Kasumi-1 (cell line): ENCODE data around the gene PXYLP1.
A peak's percentile ranks its signal among the peaks of the same experiment; 100 is the strongest.
"Not testable (repeated sequence)": the region's sequence is repeated elsewhere in the genome, so short reads cannot be mapped to it uniquely, and the experiment has no call there.

ENCODE experiments used
- DNase-seq, 2 experiments: peaks; one replicate each; lab custom pipeline; 2025; lab: John Stamatoyannopoulos, UW

PXYLP1 gene

GRCh38 chr3:141231101-141231951 is at the start of gene PXYLP1:
Gene PXYLP1 (plus strand): TSS chr3:141231825. CDS start chr3:141260176, 28,351 bp downstream.
- peak; percentile 88 to 90 for DNase-seq

- no peak for DNase-seq
Measured at GRCh38 chr3:141183606-141184005, 48.0 kb upstream of the PXYLP1 start.

GRCh38 chr3:141184430-141184829 is 47.2 kb upstream of the PXYLP1 start:
- DNase-seq = no peak

GRCh38 chr3:141191097-141191749 is 40.4 kb upstream of the PXYLP1 start:
- no peak for DNase-seq

GRCh38 chr3:141192345-141192744 is 39.3 kb upstream of the PXYLP1 start:
- peak; percentile 94 to 95 for DNase-seq

- no peak for DNase-seq
Measured at GRCh38 chr3:141193066-141193830, 38.4 kb upstream of the PXYLP1 start.

GRCh38 chr3:141201122-141201521 is 30.5 kb upstream of the PXYLP1 start:
- no peak for DNase-seq

- DNase-seq = no peak
Measured at GRCh38 chr3:141202682-141203081, 28.9 kb upstream of the PXYLP1 start.

GRCh38 chr3:141203866-141204265 is 27.8 kb upstream of the PXYLP1 start:
- DNase-seq = no peak

- no peak for DNase-seq
Measured at GRCh38 chr3:141204343-141204742, 27.3 kb upstream of the PXYLP1 start.

- not testable (repeated sequence) for DNase-seq
Measured at GRCh38 chr3:141211306-141211705, 20.3 kb upstream of the PXYLP1 start.

GRCh38 chr3:141212101-141212500 is 19.5 kb upstream of the PXYLP1 start:
- no peak for DNase-seq

- DNase-seq = no peak
Measured at GRCh38 chr3:141212555-141212954, 19.1 kb upstream of the PXYLP1 start.

GRCh38 chr3:141216975-141217374 is 14.7 kb upstream of the PXYLP1 start:
- DNase-seq = no peak

- no peak for DNase-seq
Measured at GRCh38 chr3:141217389-141217788, 14.2 kb upstream of the PXYLP1 start.

- DNase-seq = no peak
Measured at GRCh38 chr3:141218162-141218835, 13.3 kb upstream of the PXYLP1 start.

- DNase-seq = no peak
Measured at GRCh38 chr3:141218926-141219325, 12.7 kb upstream of the PXYLP1 start.

- no peak for DNase-seq
Measured at GRCh38 chr3:141223673-141224166, 7.9 kb upstream of the PXYLP1 start.

- no peak for DNase-seq
Measured at GRCh38 chr3:141225939-141226338, 5.7 kb upstream of the PXYLP1 start.

GRCh38 chr3:141227216-141227615 is 4.4 kb upstream of the PXYLP1 start:
- DNase-seq = no peak

- no peak for DNase-seq
Measured at GRCh38 chr3:141227752-141228151, 3.9 kb upstream of the PXYLP1 start.

- DNase-seq = peak in 1 of 2 experiments; percentile 15
Measured at GRCh38 chr3:141228395-141228794, 3.2 kb upstream of the PXYLP1 start.
